Stimulated activated CD8-positive, alpha-beta memory T cell treated with anti-CD3 and anti-CD28 coated beads, Interleukin-15, amount 100 ng/mL, for 48 hours (primary cell): ENCODE results near the gene RBKS.
"Not testable (repeated sequence)": the region's sequence is repeated elsewhere in the genome, so short reads cannot be mapped to it uniquely, and the experiment has no call there.

ENCODE experiments used
- DNase-seq, 2 donors: peaks; one replicate each; pipeline ENCODE4 v3.0.0-alpha.2; 2020; ENCODE audit warnings: low read depth in 2 of 2

The RBKS gene

GRCh38 chr2:27762951-27763906, 127.0 kb downstream of the RBKS start:
- DNase-seq, result no peak

- DNase-seq, result no peak
Measured at GRCh38 chr2:27756544-27757498, 133.4 kb downstream of the RBKS start.

DNA sequence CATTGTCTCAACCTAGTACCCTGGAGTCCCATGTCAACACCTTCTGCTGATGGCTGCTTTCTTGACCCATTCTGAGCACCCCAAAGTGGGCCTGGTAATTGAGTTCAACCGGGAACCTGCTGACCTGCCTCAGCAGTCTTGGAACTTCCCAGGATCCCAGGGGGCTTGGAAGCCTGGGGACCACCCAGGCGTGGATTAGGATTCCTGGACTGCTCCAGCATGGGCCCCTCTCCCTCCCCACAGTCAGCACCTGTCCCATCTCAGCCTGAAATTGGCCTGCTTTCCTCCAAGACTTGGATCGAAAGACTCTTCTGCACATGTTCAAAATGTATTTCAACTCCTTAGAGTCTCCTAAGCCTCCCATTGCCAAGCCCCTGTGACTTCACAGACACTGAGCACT, 134.1 kb downstream of the RBKS start:
- DNase-seq, result no peak

DNA sequence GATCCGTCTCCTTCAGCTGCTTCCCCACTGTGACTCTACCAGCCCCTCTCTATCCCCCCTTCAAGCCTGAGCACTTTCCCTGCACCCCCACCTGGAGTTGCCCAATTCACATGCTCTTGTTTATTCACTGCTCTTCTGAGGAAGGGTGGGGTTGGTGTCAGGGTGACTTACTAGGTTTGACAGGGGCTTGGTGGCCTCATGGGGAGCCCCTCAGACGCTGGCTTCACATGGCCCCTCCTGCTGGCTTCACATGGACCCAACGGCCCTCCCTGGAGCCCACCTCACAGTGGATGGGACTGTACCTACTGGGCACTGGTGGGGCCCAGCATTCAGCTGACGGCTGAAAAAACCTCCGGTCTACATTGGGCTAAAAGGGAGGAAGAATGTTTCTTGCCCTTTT, 135.4 kb downstream of the RBKS start:
- no peak for DNase-seq

- DNase-seq, result peak; percentile 53 to 60
Measured at GRCh38 chr2:27754138-27754588, 136.0 kb downstream of the RBKS start.

DNA sequence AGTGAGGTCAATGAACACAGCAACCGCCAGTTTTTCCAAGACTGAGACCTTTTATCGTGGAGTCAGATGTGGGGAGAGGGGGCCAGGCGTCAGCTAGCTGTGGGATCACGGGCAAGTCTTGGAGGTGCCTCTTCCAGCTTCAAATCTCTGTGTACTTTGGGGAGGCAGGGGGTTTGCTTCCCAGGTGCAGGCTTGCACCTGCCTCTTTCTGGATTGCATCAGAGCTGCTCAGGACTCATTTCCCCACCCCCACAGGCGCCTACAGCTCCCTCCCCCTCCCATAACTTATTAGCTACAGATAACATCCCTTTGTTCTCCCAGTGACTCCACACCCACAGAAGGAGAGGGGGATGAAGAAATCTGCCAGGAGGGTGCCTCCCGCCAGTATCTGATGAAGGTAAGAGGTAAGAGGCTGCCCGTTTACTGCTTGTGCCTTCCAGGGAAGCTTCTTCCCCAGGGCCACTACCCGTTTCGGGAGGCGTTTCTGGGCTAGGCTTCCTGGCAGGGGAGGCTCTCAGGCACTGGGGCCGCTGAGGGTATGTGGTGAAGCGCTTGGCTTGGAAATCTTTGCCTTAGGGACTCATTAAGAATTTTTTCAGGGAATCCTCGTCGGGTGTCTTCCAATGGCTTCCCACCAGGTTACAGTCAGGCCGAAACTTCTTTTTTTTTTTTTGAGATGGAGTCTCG, 137.5 kb downstream of the RBKS start:
- no peak for DNase-seq

DNA sequence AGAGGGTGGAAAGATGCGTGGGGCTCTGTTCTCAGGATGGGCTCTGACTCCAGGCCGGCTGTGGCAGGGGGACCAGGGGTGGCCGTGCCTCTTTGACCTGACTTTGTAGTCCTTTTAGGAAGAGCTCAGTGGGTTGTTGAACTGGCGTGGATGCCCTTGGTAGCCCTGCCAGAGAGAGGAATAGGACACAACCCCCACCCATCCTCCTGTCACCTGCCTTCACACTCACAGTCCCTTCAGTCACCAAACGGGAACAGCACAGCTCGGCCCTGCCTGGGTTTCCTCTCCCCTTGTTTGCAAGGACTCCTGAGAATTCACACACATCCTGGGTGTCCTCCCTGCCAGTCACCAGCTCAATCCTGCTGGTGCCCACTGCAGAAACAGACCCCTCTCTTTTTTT, 138.8 kb downstream of the RBKS start:
- DNase-seq, result no peak

DNA sequence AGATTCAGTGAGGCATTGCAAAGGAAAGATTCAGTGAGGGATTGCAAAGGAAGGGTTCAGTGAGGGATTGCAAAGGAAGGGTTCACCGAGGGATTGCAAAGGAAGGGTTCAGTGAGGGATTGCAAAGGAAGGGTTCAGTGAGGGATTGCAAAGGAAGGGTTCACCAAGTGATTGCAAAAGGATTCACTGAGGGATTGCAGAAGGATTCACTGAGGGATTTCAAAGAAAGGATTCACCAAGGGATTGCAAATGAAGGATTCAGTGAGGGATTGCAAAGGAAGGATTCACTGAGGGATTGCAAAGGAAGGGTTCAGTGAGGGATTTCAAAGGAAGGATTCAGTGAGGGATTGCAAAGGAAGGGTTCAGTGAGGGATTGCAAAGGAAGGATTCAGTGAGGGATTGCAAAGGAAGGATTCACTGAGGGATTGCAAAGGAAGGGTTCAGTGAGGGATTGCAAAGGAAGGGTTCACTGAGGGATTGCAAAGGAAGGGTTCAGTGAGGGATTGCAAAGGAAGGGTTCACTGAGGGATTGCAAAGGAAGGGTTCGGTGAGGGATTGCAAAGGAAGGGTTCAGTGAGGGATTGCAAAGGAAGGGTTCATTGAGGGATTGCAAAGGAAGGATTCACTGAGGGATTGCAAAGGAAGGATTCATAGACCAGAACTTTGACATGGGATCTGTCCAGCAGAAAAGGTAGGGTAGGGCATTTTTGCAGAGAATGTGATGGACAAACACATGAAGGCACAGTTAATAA, 141.2 kb downstream of the RBKS start:
- DNase-seq, result not testable (repeated sequence)

DNA sequence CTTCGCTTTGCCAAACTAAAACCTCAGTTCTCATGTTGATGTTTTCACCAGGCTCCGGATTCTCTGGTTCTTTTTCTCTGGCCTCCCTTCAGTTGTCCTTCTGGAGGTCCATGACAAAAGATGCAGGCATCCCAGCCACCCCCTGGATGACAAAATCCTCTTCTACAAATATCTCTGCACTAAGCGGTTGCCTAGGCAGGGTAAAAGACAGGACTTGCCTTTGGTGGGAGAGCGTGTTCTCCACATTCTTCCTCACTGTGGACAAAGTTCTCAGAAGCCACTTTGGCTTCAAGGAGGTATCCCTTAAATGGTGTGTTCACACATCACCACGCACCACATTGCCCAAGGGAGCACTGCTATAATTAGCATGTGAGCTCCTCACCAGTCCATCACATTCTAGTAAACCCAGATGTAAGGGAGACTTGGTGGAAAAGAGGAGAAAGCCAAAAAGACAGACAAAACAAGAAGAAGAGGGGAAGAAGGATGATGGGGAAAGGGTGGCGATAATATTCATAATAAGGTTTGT, 142.3 kb downstream of the RBKS start:
- no peak for DNase-seq

DNA sequence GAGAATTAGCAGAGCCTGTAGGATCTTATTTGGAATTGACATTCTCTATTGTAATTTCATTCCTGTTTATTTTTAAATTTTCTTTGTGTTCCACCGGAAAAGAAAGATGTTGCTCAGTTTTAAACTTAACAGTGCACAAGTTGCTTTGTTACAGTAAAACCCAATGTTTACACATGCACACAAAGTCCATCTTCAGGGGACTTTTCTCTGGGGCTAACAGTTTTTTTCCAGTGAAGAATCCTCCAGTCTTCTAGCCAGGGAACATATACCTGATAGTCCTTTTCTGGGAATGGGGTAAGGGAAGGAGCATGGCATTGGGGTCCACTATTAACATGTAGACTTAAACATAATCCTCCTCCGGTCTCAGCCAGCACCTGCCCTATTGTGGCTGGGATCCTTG, 143.9 kb downstream of the RBKS start:
- DNase-seq, result no peak

- DNase-seq, result not testable (repeated sequence)
Measured at GRCh38 chr2:27745494-27745893, 144.7 kb downstream of the RBKS start.

DNA sequence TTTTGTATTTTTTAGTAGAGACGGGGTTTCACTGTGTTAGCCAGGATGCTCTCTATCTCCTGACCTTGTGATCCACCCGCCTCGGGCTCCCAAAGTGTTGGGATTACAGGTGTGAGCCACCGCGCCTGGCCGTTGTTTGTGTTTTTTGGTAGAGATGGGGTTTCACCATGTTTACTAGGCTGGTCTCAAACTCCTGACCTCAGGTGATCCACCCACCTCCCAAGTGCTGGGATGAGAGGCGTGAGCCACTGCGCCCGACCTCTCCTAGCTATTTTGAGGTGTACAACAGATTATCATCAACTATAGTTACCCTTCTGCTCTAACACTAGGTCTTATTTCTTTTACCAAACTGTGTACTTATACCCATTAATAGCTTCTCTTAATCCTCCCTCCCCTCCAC, 147.6 kb downstream of the RBKS start:
- no peak for DNase-seq

GRCh38 chr2:27741673-27742072, 148.5 kb downstream of the RBKS start:
- DNase-seq, result no peak

GRCh38 chr2:27739058-27739373, 151.2 kb downstream of the RBKS start:
- no peak for DNase-seq

DNA sequence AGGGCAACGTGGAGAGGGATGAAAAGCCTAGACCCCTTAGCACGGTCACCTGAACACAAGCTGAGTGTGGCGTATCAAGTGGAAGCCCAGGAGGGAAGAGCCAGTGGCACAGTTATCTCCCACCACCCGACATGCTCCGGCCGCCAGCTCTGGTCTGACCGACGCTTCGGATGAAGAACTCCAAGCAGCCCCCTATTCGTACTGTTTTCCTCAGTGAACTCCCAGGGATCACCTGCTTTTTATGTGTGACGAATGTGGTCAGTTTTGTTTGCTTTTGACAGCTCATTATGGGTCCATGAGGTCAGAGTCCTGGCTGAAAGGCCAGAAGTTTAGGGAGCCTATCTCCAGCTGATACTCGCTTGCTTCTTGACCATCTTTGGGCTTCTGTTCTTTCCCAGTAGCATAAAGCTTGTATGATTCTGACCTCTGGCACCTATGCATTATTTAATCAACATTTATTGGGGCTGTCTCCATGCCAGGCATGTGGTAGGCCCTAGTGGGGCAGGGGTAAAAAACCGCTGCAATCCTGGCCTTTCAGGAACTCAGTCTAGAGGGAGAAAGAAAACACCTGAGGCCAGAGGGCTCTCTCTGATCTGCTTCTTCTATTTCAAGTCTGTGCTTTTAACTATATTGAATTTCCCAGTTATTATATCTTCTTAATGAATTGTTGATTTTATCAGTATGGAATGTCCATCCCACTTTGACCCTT, 151.7 kb downstream of the RBKS start:
- DNase-seq, result no peak

GRCh38 chr2:27737676-27738348, 152.4 kb downstream of the RBKS start:
- no peak for DNase-seq

DNA sequence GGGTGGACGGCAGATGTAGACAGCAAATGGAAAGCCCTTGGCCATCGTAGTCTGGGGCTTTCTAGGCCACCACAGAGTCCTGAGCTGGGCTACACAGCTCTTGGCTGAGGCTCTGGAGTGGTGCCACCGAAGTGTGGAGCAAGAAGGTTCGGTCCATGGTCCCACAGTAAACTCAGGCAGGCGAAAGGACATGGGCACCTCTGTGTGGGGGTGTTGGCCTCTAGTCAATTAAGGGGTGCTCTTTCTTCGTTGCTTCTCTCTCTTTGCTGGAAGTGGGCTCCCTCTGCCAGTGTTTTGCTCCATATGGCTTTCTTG, 153.3 kb downstream of the RBKS start:
- DNase-seq, result no peak

GRCh38 chr2:27736031-27736889, 153.9 kb downstream of the RBKS start:
- DNase-seq, result no peak
